ENCODE data around the gene IQSEC3.
"Not testable (repeated sequence)": the region's sequence is repeated elsewhere in the genome, so short reads cannot be mapped to it uniquely, and the experiment has no call there.

Gene IQSEC3

GRCh38 chr12:39555-40265, 26.9 kb upstream of the IQSEC3 start:
- not testable (repeated sequence) for H3K27me3 ChIP-seq (replicated peaks; ENCODE audit: insufficient read depth, low read length); H3K4me3 ChIP-seq (ENCODE audit: low read length); H3K27ac ChIP-seq (ENCODE audit: low read length); H3F3A ChIP-seq (ENCODE audit: insufficient read depth, low read length); H3K4me1 ChIP-seq (ENCODE audit: low read length); H4K20me1 ChIP-seq (ENCODE audit: insufficient read depth, low read length); H3K36me3 ChIP-seq (replicated peaks; ENCODE audit: insufficient read depth, low read length); H2AFZ ChIP-seq (ENCODE audit: low read length); H3K4me2 ChIP-seq (ENCODE audit: low read depth, low read length); H3K9me3 ChIP-seq (replicated peaks; ENCODE audit: insufficient read depth, low read length); H3K9me2 ChIP-seq (replicated peaks; ENCODE audit: insufficient read depth, low read length); DNase-seq; H3K79me2 ChIP-seq (ENCODE audit: low read length); H3K9ac ChIP-seq (ENCODE audit: low read length)

DNA sequence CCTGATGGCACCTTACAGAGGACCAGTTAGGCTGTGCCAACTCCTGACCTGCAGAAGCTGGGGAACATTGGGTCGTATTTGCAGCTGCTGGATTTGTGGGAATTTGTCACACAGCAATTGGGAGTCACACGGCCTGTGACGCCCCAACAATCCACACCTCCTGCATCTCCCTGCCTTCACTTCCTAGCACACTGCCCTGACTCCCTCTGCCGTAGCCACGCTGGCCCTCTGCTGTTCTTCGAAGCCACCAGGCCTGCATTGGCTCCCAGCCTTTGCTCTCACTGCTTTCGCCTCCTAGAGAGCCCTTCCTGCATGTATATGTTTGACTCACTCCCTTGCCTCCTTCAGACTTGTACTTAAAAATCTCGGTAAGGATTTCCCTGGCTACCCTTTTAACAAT, 22.2 kb upstream of the IQSEC3 start:
- H3K4me3 ChIP-seq (ENCODE audit: low read length); H4K20me1 ChIP-seq (ENCODE audit: insufficient read depth, low read length); H3K9ac ChIP-seq (ENCODE audit: low read length): not testable (repeated sequence)

GRCh38 chr12:45235-45990, 21.2 kb upstream of the IQSEC3 start:
- H3K4me1 ChIP-seq (ENCODE audit: low read length); DNase-seq; H3K4me3 ChIP-seq (ENCODE audit: low read length); H3K79me2 ChIP-seq (ENCODE audit: low read length); H3K9me2 ChIP-seq (replicated peaks; ENCODE audit: insufficient read depth, low read length); H3F3A ChIP-seq (ENCODE audit: insufficient read depth, low read length); H3K36me3 ChIP-seq (replicated peaks; ENCODE audit: insufficient read depth, low read length); H3K9ac ChIP-seq (ENCODE audit: low read length); H3K9me3 ChIP-seq (replicated peaks; ENCODE audit: insufficient read depth, low read length); H4K20me1 ChIP-seq (ENCODE audit: insufficient read depth, low read length); H2AFZ ChIP-seq (ENCODE audit: low read length); H3K4me2 ChIP-seq (ENCODE audit: low read depth, low read length); H3K27ac ChIP-seq (ENCODE audit: low read length): not testable (repeated sequence)
- H3K27me3 ChIP-seq (replicated peaks; ENCODE audit: insufficient read depth, low read length), result peaks cover 32% of the 10 kb centered on the region

More for the DNA sequence above, 22.2 kb upstream of the IQSEC3 start:
- not testable (repeated sequence) for H3F3A ChIP-seq (ENCODE audit: insufficient read depth, low read length); H3K79me2 ChIP-seq (ENCODE audit: low read length); H3K36me3 ChIP-seq (replicated peaks; ENCODE audit: insufficient read depth, low read length); H3K27ac ChIP-seq (ENCODE audit: low read length); DNase-seq; H3K9me2 ChIP-seq (replicated peaks; ENCODE audit: insufficient read depth, low read length); H2AFZ ChIP-seq (ENCODE audit: low read length); H3K4me1 ChIP-seq (ENCODE audit: low read length); H3K9me3 ChIP-seq (replicated peaks; ENCODE audit: insufficient read depth, low read length); H3K4me2 ChIP-seq (ENCODE audit: low read depth, low read length)
- peaks cover 32% of the 10 kb centered on the region for H3K27me3 ChIP-seq (replicated peaks; ENCODE audit: insufficient read depth, low read length)

GRCh38 chr12:45991-46358, 20.6 kb upstream of the IQSEC3 start:
- not testable (repeated sequence) for H4K20me1 ChIP-seq (ENCODE audit: insufficient read depth, low read length); H3K4me3 ChIP-seq (ENCODE audit: low read length); H3K27ac ChIP-seq (ENCODE audit: low read length); H3K79me2 ChIP-seq (ENCODE audit: low read length); H3K9ac ChIP-seq (ENCODE audit: low read length); DNase-seq; H3K4me1 ChIP-seq (ENCODE audit: low read length); H3K36me3 ChIP-seq (replicated peaks; ENCODE audit: insufficient read depth, low read length); H3K9me2 ChIP-seq (replicated peaks; ENCODE audit: insufficient read depth, low read length); H3K9me3 ChIP-seq (replicated peaks; ENCODE audit: insufficient read depth, low read length); H2AFZ ChIP-seq (ENCODE audit: low read length); H3F3A ChIP-seq (ENCODE audit: insufficient read depth, low read length); H3K4me2 ChIP-seq (ENCODE audit: low read depth, low read length)
- H3K27me3 ChIP-seq (replicated peaks; ENCODE audit: insufficient read depth, low read length), result peaks cover 32% of the 10 kb centered on the region

- H3K79me2 ChIP-seq (ENCODE audit: low read length); H3K4me2 ChIP-seq (ENCODE audit: low read depth, low read length); H4K20me1 ChIP-seq (ENCODE audit: insufficient read depth, low read length); H3K27ac ChIP-seq (ENCODE audit: low read length); DNase-seq; H3K4me1 ChIP-seq (ENCODE audit: low read length); H3K4me3 ChIP-seq (ENCODE audit: low read length); H3F3A ChIP-seq (ENCODE audit: insufficient read depth, low read length); H3K9ac ChIP-seq (ENCODE audit: low read length); H2AFZ ChIP-seq (ENCODE audit: low read length); H3K9me3 ChIP-seq (replicated peaks; ENCODE audit: insufficient read depth, low read length); H3K9me2 ChIP-seq (replicated peaks; ENCODE audit: insufficient read depth, low read length); H3K36me3 ChIP-seq (replicated peaks; ENCODE audit: insufficient read depth, low read length): not testable (repeated sequence)
- peaks cover 36% of the 10 kb centered on the region for H3K27me3 ChIP-seq (replicated peaks; ENCODE audit: insufficient read depth, low read length)
Measured at GRCh38 chr12:46542-46941, 20.0 kb upstream of the IQSEC3 start.

DNA sequence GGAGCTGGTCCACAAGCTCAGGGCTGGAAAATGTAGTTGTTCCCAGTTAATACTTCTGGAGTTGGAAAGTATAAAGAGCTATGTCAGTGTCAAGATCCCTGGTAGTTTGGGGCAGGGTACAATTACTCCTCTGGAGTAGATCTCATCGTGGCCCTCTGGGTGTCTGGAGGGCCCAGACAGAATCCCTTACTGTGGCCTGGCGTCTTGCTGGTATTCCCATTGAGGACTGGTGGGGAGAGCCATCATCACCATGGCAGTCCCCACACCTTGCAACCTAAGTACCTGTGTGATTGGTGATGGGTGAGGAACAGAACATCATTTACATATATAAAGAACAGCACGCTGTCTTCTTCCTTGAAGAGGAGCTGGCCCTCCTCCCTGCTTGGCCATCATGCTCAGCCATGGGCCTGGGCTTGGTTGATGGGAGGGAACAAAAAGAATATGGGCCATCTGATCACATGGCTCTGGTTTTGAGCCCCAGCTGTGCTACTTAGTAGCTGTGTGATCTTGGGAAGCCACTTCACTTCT, 18.8 kb upstream of the IQSEC3 start:
- H2AFZ ChIP-seq (ENCODE audit: low read length); H3K36me3 ChIP-seq (replicated peaks; ENCODE audit: insufficient read depth, low read length); DNase-seq; H4K20me1 ChIP-seq (ENCODE audit: insufficient read depth, low read length); H3K27ac ChIP-seq (ENCODE audit: low read length); H3K79me2 ChIP-seq (ENCODE audit: low read length); H3K9ac ChIP-seq (ENCODE audit: low read length); H3F3A ChIP-seq (ENCODE audit: insufficient read depth, low read length); H3K4me3 ChIP-seq (ENCODE audit: low read length); H3K9me3 ChIP-seq (replicated peaks; ENCODE audit: insufficient read depth, low read length); H3K9me2 ChIP-seq (replicated peaks; ENCODE audit: insufficient read depth, low read length); H3K4me1 ChIP-seq (ENCODE audit: low read length); H3K4me2 ChIP-seq (ENCODE audit: low read depth, low read length): not testable (repeated sequence)
- H3K27me3 ChIP-seq (replicated peaks; ENCODE audit: insufficient read depth, low read length), result peaks cover 44% of the 10 kb centered on the region

GRCh38 chr12:49149-49548, 17.4 kb upstream of the IQSEC3 start:
- H3K9me3 ChIP-seq (replicated peaks; ENCODE audit: insufficient read depth, low read length); H3K27ac ChIP-seq (ENCODE audit: low read length); H3K79me2 ChIP-seq (ENCODE audit: low read length); H3K4me3 ChIP-seq (ENCODE audit: low read length); H3K4me1 ChIP-seq (ENCODE audit: low read length); H3K9me2 ChIP-seq (replicated peaks; ENCODE audit: insufficient read depth, low read length); H3F3A ChIP-seq (ENCODE audit: insufficient read depth, low read length); H3K4me2 ChIP-seq (ENCODE audit: low read depth, low read length); H3K9ac ChIP-seq (ENCODE audit: low read length); H2AFZ ChIP-seq (ENCODE audit: low read length); H4K20me1 ChIP-seq (ENCODE audit: insufficient read depth, low read length); DNase-seq; H3K36me3 ChIP-seq (replicated peaks; ENCODE audit: insufficient read depth, low read length): not testable (repeated sequence)
- peaks cover 56% of the 10 kb centered on the region for H3K27me3 ChIP-seq (replicated peaks; ENCODE audit: insufficient read depth, low read length)

DNA sequence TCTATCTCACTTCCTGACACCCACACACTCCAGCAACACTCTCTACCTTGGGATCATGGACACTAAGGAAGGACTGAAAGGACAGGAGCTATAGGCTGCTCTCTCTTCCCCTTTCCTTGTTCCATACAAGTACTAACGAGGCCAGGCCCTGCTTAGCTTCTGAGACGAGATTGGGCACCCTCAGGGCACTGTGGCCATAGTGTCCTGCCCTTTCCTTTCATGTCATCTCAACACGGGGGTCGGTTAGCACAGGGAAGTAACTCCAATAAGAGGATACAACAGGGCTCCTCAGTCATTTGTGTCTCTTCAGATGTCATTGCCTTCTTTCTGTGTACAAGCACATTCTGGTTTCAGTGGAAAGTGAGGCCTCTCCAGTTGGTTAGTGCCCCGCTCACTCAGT, 15.5 kb upstream of the IQSEC3 start:
- H3K36me3 ChIP-seq (replicated peaks; ENCODE audit: insufficient read depth, low read length); H3K27ac ChIP-seq (ENCODE audit: low read length); H3K4me2 ChIP-seq (ENCODE audit: low read depth, low read length); H3K9me3 ChIP-seq (replicated peaks; ENCODE audit: insufficient read depth, low read length); H3F3A ChIP-seq (ENCODE audit: insufficient read depth, low read length); H3K4me3 ChIP-seq (ENCODE audit: low read length); H3K9ac ChIP-seq (ENCODE audit: low read length); DNase-seq; H2AFZ ChIP-seq (ENCODE audit: low read length); H3K4me1 ChIP-seq (ENCODE audit: low read length); H3K9me2 ChIP-seq (replicated peaks; ENCODE audit: insufficient read depth, low read length); H3K79me2 ChIP-seq (ENCODE audit: low read length); H4K20me1 ChIP-seq (ENCODE audit: insufficient read depth, low read length): not testable (repeated sequence)
- H3K27me3 ChIP-seq (replicated peaks; ENCODE audit: insufficient read depth, low read length), result peaks cover 66% of the 10 kb centered on the region
